ENCODE data around the gene TCF4.

The TCF4 gene

GRCh38 chr18:55351980-55352714 is 235.8 kb downstream of the TCF4 start:
- no peaks in the 10 kb centered on the region for H3K36me3 ChIP-seq (ENCODE audit: insufficient read depth, low read length)
- no peaks in the 10 kb centered on the region for H3K9me3 ChIP-seq (ENCODE audit: low read length)
- no peaks in the 10 kb centered on the region for H3K27me3 ChIP-seq (ENCODE audit: control insufficient read depth in 1 of 2, insufficient read depth in 2 of 2, low read length in 2 of 2)
- H3K4me1 ChIP-seq (ENCODE audit: insufficient read depth, low read length): peaks cover 13% of the 10 kb centered on the region
- H3K27ac ChIP-seq (ENCODE audit: low read depth, low read length): no peak overlapping the region
- H3K9ac ChIP-seq (ENCODE audit: low read length): no peak overlapping the region
- H3K4me3 ChIP-seq (ENCODE audit: low read depth in 1 of 2, low read length in 2 of 2): no peak overlapping the region

- Histone ChIP-seq H3K9ac (ENCODE audit: low read length) (no peak overlapping the region), H3K27ac (ENCODE audit: low read depth, low read length) (no peak overlapping the region), H3K4me1 (ENCODE audit: insufficient read depth, low read length) (peaks cover 22% of the 10 kb centered on the region)
Observed at GRCh38 chr18:55351241-55351691, 236.7 kb downstream of the TCF4 start.

GRCh38 chr18:55349685-55350084 is 238.3 kb downstream of the TCF4 start:
- H3K4me3 ChIP-seq (ENCODE audit: low read depth in 1 of 2, low read length in 2 of 2): no peak overlapping the region
- H3K36me3 ChIP-seq (ENCODE audit: insufficient read depth, low read length): no peaks in the 10 kb centered on the region

More at GRCh38 chr18:55351241-55351691, 236.7 kb downstream of the TCF4 start:
- Histone ChIP-seq H3K36me3 (ENCODE audit: insufficient read depth, low read length) (no peaks in the 10 kb centered on the region), H3K9me3 (ENCODE audit: low read length) (no peaks in the 10 kb centered on the region), H3K4me3 (ENCODE audit: low read depth in 1 of 2, low read length in 2 of 2) (no peak overlapping the region), H3K27me3 (ENCODE audit: control insufficient read depth in 1 of 2, insufficient read depth in 2 of 2, low read length in 2 of 2) (no peaks in the 10 kb centered on the region)

GRCh38 chr18:55346961-55347740 is 240.8 kb downstream of the TCF4 start:
- H3K4me1 ChIP-seq (ENCODE audit: insufficient read depth, low read length): peaks cover 42% of the 10 kb centered on the region
- H3K4me3 ChIP-seq (ENCODE audit: low read depth in 1 of 2, low read length in 2 of 2): no peak overlapping the region
- no peaks in the 10 kb centered on the region for H3K36me3 ChIP-seq (ENCODE audit: insufficient read depth, low read length)
- no peak overlapping the region for H3K9ac ChIP-seq (ENCODE audit: low read length)
- no peaks in the 10 kb centered on the region for H3K27me3 ChIP-seq (ENCODE audit: control insufficient read depth in 1 of 2, insufficient read depth in 2 of 2, low read length in 2 of 2)
- H3K9me3 ChIP-seq (ENCODE audit: low read length): no peaks in the 10 kb centered on the region
- H3K27ac ChIP-seq (ENCODE audit: low read depth, low read length): no peak overlapping the region

More at GRCh38 chr18:55349685-55350084, 238.3 kb downstream of the TCF4 start:
- H3K9ac ChIP-seq (ENCODE audit: low read length): no peak overlapping the region
- no peaks in the 10 kb centered on the region for H3K27me3 ChIP-seq (ENCODE audit: control insufficient read depth in 1 of 2, insufficient read depth in 2 of 2, low read length in 2 of 2)
- no peak overlapping the region for H3K27ac ChIP-seq (ENCODE audit: low read depth, low read length)
- H3K4me1 ChIP-seq (ENCODE audit: insufficient read depth, low read length): peaks cover 37% of the 10 kb centered on the region
- H3K9me3 ChIP-seq (ENCODE audit: low read length): no peaks in the 10 kb centered on the region

- H3K9ac ChIP-seq (ENCODE audit: low read length): no peak overlapping the region
- no peaks in the 10 kb centered on the region for H3K36me3 ChIP-seq (ENCODE audit: insufficient read depth, low read length)
- no peaks in the 10 kb centered on the region for H3K27me3 ChIP-seq (ENCODE audit: control insufficient read depth in 1 of 2, insufficient read depth in 2 of 2, low read length in 2 of 2)
- no peak overlapping the region for H3K27ac ChIP-seq (ENCODE audit: low read depth, low read length)
- H3K4me3 ChIP-seq (ENCODE audit: low read depth in 1 of 2, low read length in 2 of 2): no peak overlapping the region
- H3K9me3 ChIP-seq (ENCODE audit: low read length): no peaks in the 10 kb centered on the region
- H3K4me1 ChIP-seq (ENCODE audit: insufficient read depth, low read length): peaks cover 42% of the 10 kb centered on the region
Observed at GRCh38 chr18:55346387-55346786, 241.6 kb downstream of the TCF4 start.

GRCh38 chr18:55345103-55345950 is 242.7 kb downstream of the TCF4 start:
- Histone ChIP-seq H3K4me3 (ENCODE audit: low read depth in 1 of 2, low read length in 2 of 2) (no peak overlapping the region), H3K9ac (ENCODE audit: low read length) (no peak overlapping the region), H3K9me3 (ENCODE audit: low read length) (no peaks in the 10 kb centered on the region), H3K36me3 (ENCODE audit: insufficient read depth, low read length) (no peaks in the 10 kb centered on the region), H3K27ac (ENCODE audit: low read depth, low read length) (no peak overlapping the region), H3K27me3 (ENCODE audit: control insufficient read depth in 1 of 2, insufficient read depth in 2 of 2, low read length in 2 of 2) (no peaks in the 10 kb centered on the region), H3K4me1 (ENCODE audit: insufficient read depth, low read length) (peaks cover 42% of the 10 kb centered on the region)

- Histone ChIP-seq H3K27me3 (ENCODE audit: control insufficient read depth in 1 of 2, insufficient read depth in 2 of 2, low read length in 2 of 2) (no peaks in the 10 kb centered on the region), H3K4me3 (ENCODE audit: low read depth in 1 of 2, low read length in 2 of 2) (no peak overlapping the region), H3K27ac (ENCODE audit: low read depth, low read length) (no peak overlapping the region), H3K9ac (ENCODE audit: low read length) (no peak overlapping the region), H3K4me1 (ENCODE audit: insufficient read depth, low read length) (peaks cover 56% of the 10 kb centered on the region), H3K9me3 (ENCODE audit: low read length) (no peaks in the 10 kb centered on the region), H3K36me3 (ENCODE audit: insufficient read depth, low read length) (no peaks in the 10 kb centered on the region)
Observed at GRCh38 chr18:55343396-55344073, 244.5 kb downstream of the TCF4 start.

GRCh38 chr18:55340998-55341397 is 247.0 kb downstream of the TCF4 start:
- Histone ChIP-seq H3K27ac (ENCODE audit: low read depth, low read length) (no peak overlapping the region), H3K27me3 (ENCODE audit: control insufficient read depth in 1 of 2, insufficient read depth in 2 of 2, low read length in 2 of 2) (no peaks in the 10 kb centered on the region), H3K9ac (ENCODE audit: low read length) (no peak overlapping the region), H3K4me3 (ENCODE audit: low read depth in 1 of 2, low read length in 2 of 2) (no peak overlapping the region), H3K9me3 (ENCODE audit: low read length) (no peaks in the 10 kb centered on the region), H3K36me3 (ENCODE audit: insufficient read depth, low read length) (no peaks in the 10 kb centered on the region), H3K4me1 (ENCODE audit: insufficient read depth, low read length) (peaks cover 41% of the 10 kb centered on the region)

- no peak overlapping the region for H3K27ac ChIP-seq (ENCODE audit: low read depth, low read length)
- no peak overlapping the region for H3K9ac ChIP-seq (ENCODE audit: low read length)
- no peaks in the 10 kb centered on the region for H3K9me3 ChIP-seq (ENCODE audit: low read length)
- H3K4me3 ChIP-seq (ENCODE audit: low read depth in 1 of 2, low read length in 2 of 2): no peak overlapping the region
- H3K27me3 ChIP-seq (ENCODE audit: control insufficient read depth in 1 of 2, insufficient read depth in 2 of 2, low read length in 2 of 2): no peaks in the 10 kb centered on the region
- no peaks in the 10 kb centered on the region for H3K36me3 ChIP-seq (ENCODE audit: insufficient read depth, low read length)
- peaks cover 32% of the 10 kb centered on the region for H3K4me1 ChIP-seq (ENCODE audit: insufficient read depth, low read length)
Observed at GRCh38 chr18:55339990-55340389, 248.0 kb downstream of the TCF4 start.

GRCh38 chr18:55338978-55339650 is 248.9 kb downstream of the TCF4 start:
- no peaks in the 10 kb centered on the region for H3K36me3 ChIP-seq (ENCODE audit: insufficient read depth, low read length)
- peak overlapping the region; percentile 12 for H3K27ac ChIP-seq (ENCODE audit: low read depth, low read length)
- H3K4me3 ChIP-seq (ENCODE audit: low read depth in 1 of 2, low read length in 2 of 2): no peak overlapping the region
- H3K9me3 ChIP-seq (ENCODE audit: low read length): no peaks in the 10 kb centered on the region
- no peaks in the 10 kb centered on the region for H3K27me3 ChIP-seq (ENCODE audit: control insufficient read depth in 1 of 2, insufficient read depth in 2 of 2, low read length in 2 of 2)
- H3K4me1 ChIP-seq (ENCODE audit: insufficient read depth, low read length): peaks cover 28% of the 10 kb centered on the region
- H3K9ac ChIP-seq (ENCODE audit: low read length): no peak overlapping the region

All from muscle layer of colon (tissue), 2 donors.